Karpas-422 (cell line): ENCODE measurements around the gene DDX10. TPM values are rescaled to one million over a fixed set of nuclear protein-coding genes. Genes with fewer than 3 reads are reported as not detected.

Experiments used
- DNase-seq: peaks from one replicate; pipeline ENCODE4 v3.0.0-alpha.2; 2015
- H2AFZ ChIP-seq: fragments of 200-600 bp; sonication (generic); 2 replicates; pipeline ENCODE4 v1.6.1; 2014; ENCODE audit warnings: antibody characterized with exemption, low read length, mixed read lengths
- H3K27ac ChIP-seq: fragments of 200-600 bp; sonication (generic); 2 replicates; pipeline ENCODE4 v1.5.1; 2014; ENCODE audit warnings: mild to moderate bottlenecking, low read length, moderate library complexity
- H3K27me3 ChIP-seq: fragments of 200-600 bp; sonication (generic); 2 replicates; pipeline ENCODE4 v1.6.1; 2014; ENCODE audit warnings: low read length, mixed read lengths
- H3K36me3 ChIP-seq: fragments of 200-600 bp; sonication (generic); 2 replicates; pipeline ENCODE4 v1.6.1; 2014; ENCODE audit warnings: low read length, mixed read lengths; ENCODE audit not compliant: insufficient read depth
- H3K4me1 ChIP-seq: fragments of 200-600 bp; sonication (generic); 2 replicates; pipeline ENCODE4 v1.6.1; 2014; ENCODE audit warnings: mild to moderate bottlenecking, low read length, mixed read lengths
- H3K4me2 ChIP-seq: fragments of 200-600 bp; sonication (generic); 2 replicates; pipeline ENCODE4 v1.6.1; 2014; ENCODE audit warnings: low read length, low read depth, mild to moderate bottlenecking; ENCODE audit not compliant: poor library complexity, severe bottlenecking
- H3K4me3 ChIP-seq: fragments of 200-600 bp; sonication (generic); 2 replicates; pipeline ENCODE4 v1.5.1; 2014; ENCODE audit warnings: mild to moderate bottlenecking, antibody characterized with exemption, low read length, mixed read lengths
- H3K79me2 ChIP-seq: fragments of 200-600 bp; sonication (generic); 2 replicates; pipeline ENCODE4 v1.6.1; 2014; ENCODE audit warnings: mild to moderate bottlenecking, low read length, mixed read lengths
- H3K9ac ChIP-seq: fragments of 200-600 bp; sonication (generic); 2 replicates; pipeline ENCODE4 v1.6.0; 2014; ENCODE audit warnings: low read length
- H3K9me2 ChIP-seq: fragments of 200-600 bp; sonication (generic), shearing (Covaris generic); replicated peaks from 2 replicates; pipeline ENCODE4 v1.6.0; 2014; ENCODE audit warnings: mild to moderate bottlenecking, low read length, moderate library complexity; ENCODE audit not compliant: insufficient read depth
- H3K9me3 ChIP-seq: fragments of 300-700, 200-600 bp; sonication (generic); 2 replicates; pipeline ENCODE4 v1.6.1; 2014; ENCODE audit warnings: low read length, mixed read lengths
- H4K20me1 ChIP-seq: fragments of 200-600 bp; sonication (generic); 2 replicates; pipeline ENCODE4 v1.6.1; 2014; ENCODE audit warnings: mild to moderate bottlenecking, antibody characterized with exemption, low read length, low read depth; ENCODE audit not compliant: insufficient read depth
- total RNA-seq: library from RNA; depleted of rRNA; stranded (reverse); fragments of >200 nt; shearing (Covaris generic); gene quantifications from 2 replicates; pipeline ENCODE4 v1.2.3, GENCODE V29; 2014; ENCODE audit warnings: low replicate concordance

The DDX10 gene
- total RNA-seq, 1 experiment from 2014 or later, result 103 TPM

- H4K20me1 ChIP-seq, result no peaks in the 10 kb centered on the region
- no peak overlapping the region for H3K9ac ChIP-seq
- H3K36me3 ChIP-seq, result peaks cover 1% of the 10 kb centered on the region; the same call in 1 of the 2 replicates
- no peak overlapping the region for H3K4me3 ChIP-seq
- H3K9me2 ChIP-seq, result no peaks in the 10 kb centered on the region
- H3K4me1 ChIP-seq, result peaks cover 26% of the 10 kb centered on the region
- no peak overlapping the region for H3K4me2 ChIP-seq
- no peak overlapping the region for H3K27ac ChIP-seq
- H3K79me2 ChIP-seq, result peaks cover 61% of the 10 kb centered on the region
- H3K9me3 ChIP-seq, result no peaks in the 10 kb centered on the region
- no peak overlapping the region for H2AFZ ChIP-seq
- H3K27me3 ChIP-seq, result no peaks in the 10 kb centered on the region
- DNase-seq, result no peak
Measured at GRCh38 chr11:108891909-108892511, 227.1 kb downstream of the DDX10 start.

GRCh38 chr11:108895579-108896480, 231.0 kb downstream of the DDX10 start:
- peak overlapping the region; percentile 37 for H3K4me2 ChIP-seq
- no peak overlapping the region for H3K9ac ChIP-seq
- H3K4me1 ChIP-seq, result peaks cover 26% of the 10 kb centered on the region
- no peak overlapping the region for H3K27ac ChIP-seq
- no peaks in the 10 kb centered on the region for H3K9me3 ChIP-seq
- H3K27me3 ChIP-seq, result no peaks in the 10 kb centered on the region
- peaks cover 6% of the 10 kb centered on the region; the same call in 1 of the 2 replicates for H3K36me3 ChIP-seq
- H3K4me3 ChIP-seq, result peak overlapping the region; percentile 7
- no peak overlapping the region for H2AFZ ChIP-seq
- H3K9me2 ChIP-seq, result no peaks in the 10 kb centered on the region
- no peaks in the 10 kb centered on the region for H4K20me1 ChIP-seq
- H3K79me2 ChIP-seq, result peaks cover 64% of the 10 kb centered on the region
- DNase-seq, result peak; percentile 78

GRCh38 chr11:108897071-108897481, 232.2 kb downstream of the DDX10 start:
- H3K9me3 ChIP-seq, result no peaks in the 10 kb centered on the region
- H2AFZ ChIP-seq, result no peak overlapping the region
- H4K20me1 ChIP-seq, result no peaks in the 10 kb centered on the region
- DNase-seq, result no peak
- H3K4me3 ChIP-seq, result no peak overlapping the region
- H3K36me3 ChIP-seq, result peaks cover 6% of the 10 kb centered on the region; the same call in 1 of the 2 replicates
- H3K27me3 ChIP-seq, result no peaks in the 10 kb centered on the region
- H3K9ac ChIP-seq, result no peak overlapping the region
- no peak overlapping the region for H3K4me2 ChIP-seq
- no peak overlapping the region for H3K27ac ChIP-seq
- peaks cover 26% of the 10 kb centered on the region for H3K4me1 ChIP-seq
- H3K9me2 ChIP-seq, result no peaks in the 10 kb centered on the region
- peaks cover 62% of the 10 kb centered on the region for H3K79me2 ChIP-seq

GRCh38 chr11:108897916-108898315, 233.0 kb downstream of the DDX10 start:
- DNase-seq, result no peak
- no peak overlapping the region for H2AFZ ChIP-seq

GRCh38 chr11:108901359-108901758, 236.5 kb downstream of the DDX10 start:
- Histone ChIP-seq H3K9ac (no peak overlapping the region), H3K79me2 (peaks cover 63% of the 10 kb centered on the region), H3K9me3 (no peaks in the 10 kb centered on the region), H3K4me2 (no peak overlapping the region), H3K9me2 (no peaks in the 10 kb centered on the region), H2AFZ (no peak overlapping the region), H3K4me1 (peaks cover 2% of the 10 kb centered on the region), H3K27ac (no peak overlapping the region), H3K36me3 (peaks cover 6% of the 10 kb centered on the region; the same call in 1 of the 2 replicates), H3K27me3 (no peaks in the 10 kb centered on the region), H4K20me1 (no peaks in the 10 kb centered on the region), H3K4me3 (no peak overlapping the region)
- no peak for DNase-seq

More at GRCh38 chr11:108897916-108898315, 233.0 kb downstream of the DDX10 start:
- Histone ChIP-seq H3K4me3 (no peak overlapping the region), H3K9me3 (no peaks in the 10 kb centered on the region), H3K79me2 (peaks cover 63% of the 10 kb centered on the region), H3K27ac (no peak overlapping the region), H3K9me2 (no peaks in the 10 kb centered on the region), H3K9ac (no peak overlapping the region), H3K4me1 (peaks cover 26% of the 10 kb centered on the region), H3K36me3 (peaks cover 6% of the 10 kb centered on the region; the same call in 1 of the 2 replicates), H3K27me3 (no peaks in the 10 kb centered on the region), H4K20me1 (no peaks in the 10 kb centered on the region), H3K4me2 (no peak overlapping the region)

GRCh38 chr11:108902027-108902469, 237.2 kb downstream of the DDX10 start:
- no peak overlapping the region for H3K4me2 ChIP-seq
- H3K9me2 ChIP-seq, result no peaks in the 10 kb centered on the region
- no peak overlapping the region for H3K4me3 ChIP-seq
- H4K20me1 ChIP-seq, result no peaks in the 10 kb centered on the region
- H2AFZ ChIP-seq, result no peak overlapping the region
- peaks cover 4% of the 10 kb centered on the region; the same call in 1 of the 2 replicates for H3K36me3 ChIP-seq
- H3K9me3 ChIP-seq, result no peaks in the 10 kb centered on the region
- H3K27me3 ChIP-seq, result no peaks in the 10 kb centered on the region
- H3K27ac ChIP-seq, result no peak overlapping the region
- no peaks in the 10 kb centered on the region for H3K4me1 ChIP-seq
- H3K79me2 ChIP-seq, result peaks cover 65% of the 10 kb centered on the region
- H3K9ac ChIP-seq, result no peak overlapping the region
- no peak for DNase-seq

- Histone ChIP-seq H4K20me1 (no peaks in the 10 kb centered on the region), H3K27ac (no peak overlapping the region), H3K9me3 (no peaks in the 10 kb centered on the region), H3K4me3 (no peak overlapping the region), H3K9me2 (no peaks in the 10 kb centered on the region), H3K27me3 (no peaks in the 10 kb centered on the region), H3K9ac (no peak overlapping the region), H3K36me3 (no peaks in the 10 kb centered on the region), H2AFZ (no peak overlapping the region), H3K4me2 (no peak overlapping the region), H3K79me2 (peaks cover 64% of the 10 kb centered on the region), H3K4me1 (no peaks in the 10 kb centered on the region)
- no peak for DNase-seq
Measured at GRCh38 chr11:108904480-108904879, 239.6 kb downstream of the DDX10 start.

- no peak for DNase-seq
- no peaks in the 10 kb centered on the region for H3K9me2 ChIP-seq
- H3K9ac ChIP-seq, result no peak overlapping the region
- no peaks in the 10 kb centered on the region for H3K27me3 ChIP-seq
- no peak overlapping the region for H3K27ac ChIP-seq
- no peaks in the 10 kb centered on the region for H3K9me3 ChIP-seq
- H3K4me3 ChIP-seq, result no peak overlapping the region
- H4K20me1 ChIP-seq, result no peaks in the 10 kb centered on the region
- no peak overlapping the region for H3K4me2 ChIP-seq
- H3K36me3 ChIP-seq, result no peaks in the 10 kb centered on the region
- no peaks in the 10 kb centered on the region for H3K4me1 ChIP-seq
- no peak overlapping the region for H2AFZ ChIP-seq
- peaks cover 67% of the 10 kb centered on the region for H3K79me2 ChIP-seq
Measured at GRCh38 chr11:108906329-108906728, 241.5 kb downstream of the DDX10 start.
